HG02943 (cell line): ENCODE results near the gene MID1.

Experiments
- ATAC-seq: cut with Tn5 transposase; IDR thresholded peaks from one replicate; pipeline ENCODE4 v1.9.1; 2021; ENCODE audit warnings: mild to moderate bottlenecking, low read depth, moderate library complexity; ENCODE audit not compliant: unreplicated experiment

MID1 gene, protein sequence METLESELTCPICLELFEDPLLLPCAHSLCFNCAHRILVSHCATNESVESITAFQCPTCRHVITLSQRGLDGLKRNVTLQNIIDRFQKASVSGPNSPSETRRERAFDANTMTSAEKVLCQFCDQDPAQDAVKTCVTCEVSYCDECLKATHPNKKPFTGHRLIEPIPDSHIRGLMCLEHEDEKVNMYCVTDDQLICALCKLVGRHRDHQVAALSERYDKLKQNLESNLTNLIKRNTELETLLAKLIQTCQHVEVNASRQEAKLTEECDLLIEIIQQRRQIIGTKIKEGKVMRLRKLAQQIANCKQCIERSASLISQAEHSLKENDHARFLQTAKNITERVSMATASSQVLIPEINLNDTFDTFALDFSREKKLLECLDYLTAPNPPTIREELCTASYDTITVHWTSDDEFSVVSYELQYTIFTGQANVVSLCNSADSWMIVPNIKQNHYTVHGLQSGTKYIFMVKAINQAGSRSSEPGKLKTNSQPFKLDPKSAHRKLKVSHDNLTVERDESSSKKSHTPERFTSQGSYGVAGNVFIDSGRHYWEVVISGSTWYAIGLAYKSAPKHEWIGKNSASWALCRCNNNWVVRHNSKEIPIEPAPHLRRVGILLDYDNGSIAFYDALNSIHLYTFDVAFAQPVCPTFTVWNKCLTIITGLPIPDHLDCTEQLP

DNA sequence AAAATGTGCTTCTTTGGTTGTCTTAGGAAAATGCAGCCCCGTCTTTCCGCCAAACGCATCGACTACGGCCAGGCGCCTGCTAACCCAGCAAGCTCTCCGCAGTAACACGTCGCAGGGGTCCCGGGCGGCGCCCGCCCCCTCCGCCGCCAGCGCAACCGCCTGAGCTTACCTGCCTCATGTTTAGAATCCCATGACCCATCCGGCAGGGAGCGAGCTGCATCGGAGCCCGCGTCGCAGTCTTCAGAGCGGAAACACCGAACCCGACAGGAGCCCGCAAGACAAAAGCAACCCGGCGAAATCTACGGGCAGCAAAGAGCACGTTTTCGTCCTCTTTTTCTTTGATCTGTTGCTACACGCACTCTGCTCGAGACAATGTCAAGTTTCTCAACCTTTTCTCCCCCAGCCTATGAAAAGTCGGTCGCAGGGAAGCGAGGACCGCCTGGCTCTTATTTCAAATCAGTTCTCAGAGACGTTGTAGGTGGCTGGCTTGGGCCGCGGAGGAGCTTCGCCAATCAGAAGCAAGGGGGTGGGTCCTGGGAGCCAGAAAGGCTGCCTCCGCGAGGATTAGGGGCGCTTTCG is at the start of gene MID1:
Gene MID1 (minus strand): TSS at position 465 of the 579 bp plus-strand sequence. CDS start 53,038 bp downstream, outside the sequence.
- no peak for ATAC-seq

- no peak for ATAC-seq
Observed at GRCh38 chrX:10667143-10667542, 46.8 kb upstream of the MID1 start.

- no peak for ATAC-seq
Observed at GRCh38 chrX:10666102-10666501, 45.7 kb upstream of the MID1 start.

- ATAC-seq, result no peak
Observed at GRCh38 chrX:10665681-10666080, 45.3 kb upstream of the MID1 start.

DNA sequence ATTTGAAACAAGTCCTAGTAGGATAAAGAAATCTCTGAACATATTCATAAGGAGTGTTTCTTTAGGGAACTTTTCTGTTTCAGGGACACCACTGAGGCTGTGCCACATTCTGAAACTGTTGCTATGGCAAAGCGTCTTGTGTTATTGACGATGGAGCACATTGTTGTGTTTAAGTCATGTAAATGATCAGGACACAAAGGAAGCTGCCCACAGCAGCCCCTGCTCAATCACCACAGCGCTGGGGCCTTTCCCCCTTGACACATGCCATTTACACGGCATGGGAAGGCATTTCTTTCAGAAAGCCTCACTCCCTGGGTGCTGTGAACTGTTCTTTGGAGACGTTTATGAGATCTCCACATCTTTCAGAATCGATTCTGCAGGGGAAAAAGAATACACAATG is 39.8 kb upstream of the MID1 start:
- no peak for ATAC-seq

GRCh38 chrX:10656214-10656613 is 35.8 kb upstream of the MID1 start:
- ATAC-seq, result no peak

GRCh38 chrX:10654960-10655359 is 34.6 kb upstream of the MID1 start:
- ATAC-seq, result no peak

GRCh38 chrX:10653302-10653701 is 32.9 kb upstream of the MID1 start:
- ATAC-seq, result no peak

- ATAC-seq, result no peak
Observed at GRCh38 chrX:10649265-10649664, 28.9 kb upstream of the MID1 start.

- no peak for ATAC-seq
Observed at GRCh38 chrX:10648614-10649013, 28.2 kb upstream of the MID1 start.

DNA sequence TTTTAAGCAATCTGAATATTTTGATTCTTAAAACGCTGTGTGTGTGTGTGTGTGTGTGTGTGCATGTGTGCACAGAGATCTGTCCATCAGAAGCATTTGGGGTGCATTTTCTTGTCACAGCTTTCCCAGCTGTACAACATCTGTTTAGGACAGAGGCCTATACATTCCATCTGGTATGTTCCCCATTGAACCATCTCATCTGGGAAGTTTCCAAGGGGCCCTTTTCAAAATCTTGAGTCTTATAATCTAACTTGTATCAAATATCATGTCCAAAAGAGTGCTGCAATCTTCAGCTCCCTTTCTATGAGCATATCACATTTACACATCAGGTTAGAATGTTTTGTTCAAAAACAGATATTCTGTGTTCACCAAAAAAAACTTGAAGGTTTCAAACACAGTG is 16.5 kb upstream of the MID1 start:
- ATAC-seq, result no peak

DNA sequence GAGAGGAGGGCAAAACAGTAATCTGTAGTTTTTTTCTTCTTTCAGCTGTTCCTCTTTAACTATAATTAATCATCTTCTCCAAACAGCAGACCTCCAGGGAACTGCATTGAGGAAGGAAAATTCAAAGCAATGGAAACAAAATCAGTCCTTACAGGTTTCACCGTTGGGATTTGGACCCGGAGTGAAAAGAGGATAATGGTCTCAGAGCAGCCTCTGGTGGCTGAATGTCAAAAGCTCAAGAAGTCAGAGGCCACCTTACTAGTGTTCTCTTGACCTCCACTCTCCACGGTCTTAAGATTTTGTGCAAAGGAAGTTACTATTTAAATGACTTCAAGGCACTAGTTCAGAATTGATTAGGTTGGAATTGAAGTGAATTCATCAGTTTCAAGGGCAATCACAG is 16.0 kb upstream of the MID1 start:
- no peak for ATAC-seq

GRCh38 chrX:10634392-10635161 is 14.2 kb upstream of the MID1 start:
- no peak for ATAC-seq

DNA sequence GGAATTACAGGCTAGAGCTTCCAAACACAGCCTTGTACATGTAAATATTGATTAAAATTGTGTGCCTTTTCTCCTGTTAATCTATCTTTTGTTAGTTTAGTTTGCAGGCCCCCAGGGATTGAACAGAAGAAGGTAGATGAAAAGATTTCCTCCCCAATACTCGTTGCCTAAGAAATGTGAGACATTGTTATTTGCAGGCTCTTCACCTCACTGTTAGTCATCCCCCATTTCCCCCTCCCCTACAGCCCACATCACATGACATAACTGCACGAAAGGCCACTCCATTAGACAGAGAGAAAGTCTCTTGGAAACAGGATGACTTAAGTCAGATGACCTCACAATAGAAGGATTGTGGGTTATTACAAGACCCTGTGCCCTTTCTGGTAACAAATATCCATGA is 13.3 kb upstream of the MID1 start:
- ATAC-seq, result no peak

DNA sequence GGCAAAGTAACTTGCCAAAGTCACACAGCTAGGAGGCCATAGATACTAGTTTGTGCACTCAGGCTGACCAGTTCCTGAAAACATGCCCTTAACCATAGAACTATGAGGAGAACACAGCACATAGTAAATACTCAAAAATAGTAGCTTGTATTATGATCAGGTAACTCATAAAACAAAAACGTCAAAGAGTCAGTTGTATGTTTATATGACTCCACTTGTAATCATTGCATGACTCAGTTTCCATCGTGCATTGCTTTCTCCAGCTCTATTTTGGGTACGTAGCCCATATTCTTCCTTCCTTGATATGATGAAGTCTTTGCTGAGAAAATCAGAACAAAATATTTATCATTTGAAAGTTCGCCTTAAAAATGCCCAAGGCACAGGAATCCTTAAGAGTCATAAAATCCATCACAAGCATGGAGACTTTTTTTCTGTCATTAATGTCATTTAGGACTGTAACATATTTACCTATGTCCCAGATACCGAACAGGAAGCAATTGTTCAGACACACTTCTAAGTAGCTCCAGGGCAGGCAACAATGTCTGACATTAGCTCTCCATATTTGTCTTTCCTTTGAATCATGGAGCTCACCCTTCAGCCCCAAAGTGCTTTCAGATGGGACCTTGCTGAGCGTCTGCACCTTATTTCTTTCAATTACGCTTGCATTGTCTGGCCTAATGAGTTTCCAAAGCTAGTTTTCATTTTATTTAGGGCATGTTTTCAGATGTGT is 11.2 kb upstream of the MID1 start:
- no peak for ATAC-seq

DNA sequence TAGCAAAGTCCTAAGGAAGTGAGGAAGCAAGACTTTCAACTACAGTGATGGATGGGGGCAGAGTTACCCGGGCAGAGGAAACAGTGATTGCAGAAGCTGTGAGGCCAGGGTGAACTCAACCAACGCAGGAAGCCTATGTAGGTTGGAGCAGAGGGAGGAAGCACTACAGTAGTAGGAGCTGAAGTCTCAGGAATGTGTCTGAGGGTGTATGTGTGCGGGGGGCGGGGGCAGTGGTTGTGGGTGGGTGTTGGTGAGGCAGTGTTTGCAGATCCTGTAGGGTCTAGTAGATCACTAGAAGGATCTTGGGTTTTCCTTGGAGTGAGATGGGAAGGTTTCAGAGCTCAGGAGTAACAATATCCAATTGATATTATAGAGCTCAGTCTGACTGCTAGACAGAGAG is 9.9 kb upstream of the MID1 start:
- ATAC-seq, result no peak

GRCh38 chrX:10629905-10630304 is 9.5 kb upstream of the MID1 start:
- no peak for ATAC-seq

GRCh38 chrX:10628906-10629305 is 8.5 kb upstream of the MID1 start:
- no peak for ATAC-seq

DNA sequence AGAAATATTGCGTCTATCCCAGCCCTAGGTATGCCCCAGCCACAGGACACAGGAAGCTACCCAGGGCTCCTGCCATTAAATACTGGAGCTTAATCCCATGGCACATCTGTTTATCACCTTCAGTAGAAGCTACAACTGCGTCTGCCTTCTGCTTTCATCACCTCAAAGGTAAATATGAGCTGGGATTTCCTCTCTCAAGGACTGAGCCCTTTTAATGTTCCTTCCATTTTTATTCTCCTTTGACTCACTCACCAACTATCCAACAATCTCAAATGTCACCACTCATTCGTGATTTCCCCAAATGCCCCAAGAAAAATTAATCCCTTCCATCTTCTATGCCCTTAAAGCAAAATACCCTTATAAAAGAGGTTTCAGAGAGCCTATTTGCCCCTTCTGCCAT is 1.8 kb upstream of the MID1 start:
- no peak for ATAC-seq

DNA sequence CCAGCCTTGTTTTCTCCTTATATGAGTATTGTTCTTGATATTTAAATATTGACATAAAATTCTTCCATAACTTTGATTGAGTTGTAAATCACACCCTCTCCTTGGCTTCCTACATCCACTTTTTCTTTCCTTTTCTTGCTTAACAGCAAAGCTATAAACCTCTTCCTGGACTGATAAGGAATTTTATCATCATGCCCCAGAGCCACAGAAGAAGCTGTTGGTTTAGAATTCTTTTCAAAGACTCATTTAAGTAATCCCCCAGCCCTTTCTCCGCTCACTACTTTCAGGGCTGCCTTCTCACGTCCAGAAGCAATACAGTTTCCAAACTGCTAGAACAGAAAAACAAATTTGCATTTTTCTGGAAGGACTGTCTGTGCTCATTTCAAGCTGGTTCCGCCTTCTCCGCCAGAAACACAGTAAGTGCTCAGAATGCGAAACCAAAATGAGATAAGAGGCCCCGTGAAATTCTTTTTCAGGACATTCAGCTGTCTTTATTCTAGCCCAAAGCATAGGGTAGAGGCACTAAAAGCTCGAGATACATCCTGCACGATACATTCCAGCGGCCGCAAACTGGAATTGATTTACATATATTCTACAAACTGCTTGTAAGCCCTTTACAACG is 849 bp downstream of the MID1 start:
- no peak for ATAC-seq
